Endothelial cell of umbilical vein (primary cell): ENCODE measurements around the gene MAT2B.

ENCODE experiments used
- EZH2 ChIP-seq: IDR thresholded peaks from 2 replicates; pipeline ENCODE4 v1.6.1; 2012; ENCODE audit warnings: borderline replicate concordance, low read depth, mild to moderate bottlenecking, moderate library complexity, low read length, inconsistent platforms; ENCODE audit not compliant: severe bottlenecking
- POLR2A ChIP-seq: IDR thresholded peaks from 2 replicates; pipeline ENCODE4 v1.6.1; 2012; ENCODE audit warnings: low read depth, mild to moderate bottlenecking, control low read depth, low read length
- TF ChIP-seq, protein P1 (sequence below), 2 donors: IDR thresholded peaks; 1 replicate in 1 of 2; 2 replicates in 1 of 2; pipeline ENCODE4 v1.5.1; 2011; ENCODE audit warnings: low read length in 2 of 2, mild to moderate bottlenecking in 2 of 2, moderate library complexity in 2 of 2, control low read depth in 1 of 2, inconsistent platforms in 1 of 2, low read depth in 1 of 2; ENCODE audit not compliant: insufficient read depth in 1 of 2; ENCODE audit errors: extremely low read depth in 1 of 2

DNA sequence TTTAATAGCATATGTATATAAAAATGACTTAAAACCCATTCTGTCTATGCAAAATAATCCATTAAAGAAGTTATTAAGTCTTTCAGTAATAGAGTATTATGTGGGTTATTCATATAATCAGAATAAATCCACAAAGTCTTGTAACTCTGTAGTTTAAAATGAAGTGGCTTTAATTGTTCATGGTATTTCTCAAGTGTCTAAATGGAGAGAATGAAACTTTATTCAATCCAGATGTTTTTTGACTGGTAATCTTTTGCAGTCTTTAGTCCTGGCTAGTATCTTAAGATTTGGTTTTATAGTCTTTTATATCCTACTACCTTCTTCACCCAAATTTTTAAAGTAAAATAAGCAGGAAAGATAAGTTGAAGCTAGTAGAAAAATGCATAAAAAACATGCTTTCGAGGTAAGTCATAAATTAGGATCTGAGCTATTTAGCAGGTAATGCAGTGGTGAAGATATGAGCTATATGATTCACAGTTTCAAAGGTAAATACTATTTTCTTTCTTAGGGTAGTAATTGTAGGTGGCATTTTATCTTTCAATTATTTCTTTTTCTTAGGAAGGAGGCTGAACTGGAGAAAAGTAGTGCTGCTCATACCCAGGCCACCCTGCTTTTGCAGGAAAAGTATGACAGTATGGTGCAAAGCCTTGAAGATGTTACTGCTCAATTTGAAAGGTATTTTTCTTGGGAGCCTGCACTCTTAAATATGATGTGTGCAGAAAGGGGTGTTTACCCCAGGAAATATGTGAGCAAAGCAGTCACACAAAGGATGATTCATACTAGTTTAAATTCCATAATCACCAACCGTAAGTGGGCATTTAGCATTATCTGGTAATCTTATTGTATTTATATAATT lies 27.1 kb upstream of the MAT2B start:
- TF ChIP-seq EZH2 (no peak), POLR2A (no peak)
- TF ChIP-seq, protein P1, sequence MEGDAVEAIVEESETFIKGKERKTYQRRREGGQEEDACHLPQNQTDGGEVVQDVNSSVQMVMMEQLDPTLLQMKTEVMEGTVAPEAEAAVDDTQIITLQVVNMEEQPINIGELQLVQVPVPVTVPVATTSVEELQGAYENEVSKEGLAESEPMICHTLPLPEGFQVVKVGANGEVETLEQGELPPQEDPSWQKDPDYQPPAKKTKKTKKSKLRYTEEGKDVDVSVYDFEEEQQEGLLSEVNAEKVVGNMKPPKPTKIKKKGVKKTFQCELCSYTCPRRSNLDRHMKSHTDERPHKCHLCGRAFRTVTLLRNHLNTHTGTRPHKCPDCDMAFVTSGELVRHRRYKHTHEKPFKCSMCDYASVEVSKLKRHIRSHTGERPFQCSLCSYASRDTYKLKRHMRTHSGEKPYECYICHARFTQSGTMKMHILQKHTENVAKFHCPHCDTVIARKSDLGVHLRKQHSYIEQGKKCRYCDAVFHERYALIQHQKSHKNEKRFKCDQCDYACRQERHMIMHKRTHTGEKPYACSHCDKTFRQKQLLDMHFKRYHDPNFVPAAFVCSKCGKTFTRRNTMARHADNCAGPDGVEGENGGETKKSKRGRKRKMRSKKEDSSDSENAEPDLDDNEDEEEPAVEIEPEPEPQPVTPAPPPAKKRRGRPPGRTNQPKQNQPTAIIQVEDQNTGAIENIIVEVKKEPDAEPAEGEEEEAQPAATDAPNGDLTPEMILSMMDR (IDR thresholded peaks at IDR 0.05; ENCODE audit: extremely low read depth in 1 of 2, insufficient read depth in 1 of 2, low read depth in 1 of 2, low read length in 2 of 2) = no peak
